Hepatocyte (in vitro differentiated cells): ENCODE measurements around the gene KCNMA1. TPM values are rescaled to one million over a fixed set of nuclear protein-coding genes. Genes with fewer than 3 reads are reported as not detected.
A peak's percentile ranks its signal among the peaks of the same experiment; 100 is the strongest.

Experiments
- DNase-seq: peaks from one replicate; pipeline ENCODE4 v3.0.0-alpha.2; 2016; ENCODE audit warnings: low spot score
- H2AFZ ChIP-seq: fragments of 200-600 bp; sonication (generic); 2 replicates; pipeline ENCODE4 v1.6.0; 2016; ENCODE audit warnings: antibody characterized with exemption, mild to moderate bottlenecking
- H3K27ac ChIP-seq: fragments of 200-600 bp; sonication (generic); 2 replicates; pipeline ENCODE4 v1.5.1; 2016; ENCODE audit warnings: mild to moderate bottlenecking
- H3K27me3 ChIP-seq: fragments of 200-600 bp; sonication (generic); 2 replicates; pipeline ENCODE4 v1.6.1; 2016
- H3K36me3 ChIP-seq: fragments of 200-600 bp; sonication (generic); replicated peaks from 2 replicates; pipeline ENCODE4 v1.5.1; 2016; ENCODE audit warnings: low read depth; ENCODE audit not compliant: insufficient read depth
- H3K4me1 ChIP-seq: fragments of 200-600 bp; sonication (generic); 2 replicates; pipeline ENCODE4 v1.5.1; 2016; ENCODE audit warnings: mild to moderate bottlenecking, moderate library complexity; ENCODE audit not compliant: insufficient read depth
- H3K4me2 ChIP-seq: fragments of 200-600 bp; sonication (generic); 2 replicates; pipeline ENCODE4 v1.6.0; 2016
- H3K4me3 ChIP-seq: fragments of 200-600 bp; sonication (generic); 2 replicates; pipeline ENCODE4 v1.5.1; 2016; ENCODE audit warnings: mild to moderate bottlenecking
- H3K79me2 ChIP-seq: fragments of 200-600 bp; sonication (generic); 2 replicates; pipeline ENCODE4 v1.6.0; 2017; ENCODE audit warnings: mild to moderate bottlenecking
- H3K9me2 ChIP-seq: fragments of 200-600 bp; sonication (generic); replicated peaks from 2 replicates; pipeline ENCODE4 v1.6.0; 2017; ENCODE audit warnings: mild to moderate bottlenecking; ENCODE audit not compliant: insufficient read depth
- H3K9me3 ChIP-seq: fragments of 200-600 bp; sonication (generic); 2 replicates; pipeline ENCODE4 v1.5.1; 2016; ENCODE audit warnings: low read depth, mild to moderate bottlenecking
- H4K20me1 ChIP-seq: fragments of 200-600 bp; sonication (generic); 2 replicates; pipeline ENCODE4 v1.6.0; 2016; ENCODE audit warnings: mild to moderate bottlenecking; ENCODE audit not compliant: insufficient read depth, poor library complexity, severe bottlenecking
- EZH2 ChIP-seq: fragments of 200-600 bp; sonication (generic); IDR thresholded peaks from 2 replicates; pipeline ENCODE4 v1.6.1; 2016; ENCODE audit warnings: antibody characterized with exemption, mild to moderate bottlenecking, borderline replicate concordance
- EZH2phosphoT487 ChIP-seq: fragments of 200-600 bp; sonication (generic); IDR thresholded peaks from one replicate; pipeline ENCODE4 v1.6.1; 2018; ENCODE audit warnings: antibody characterized with exemption, mild to moderate bottlenecking, low read depth, moderate library complexity; ENCODE audit not compliant: unreplicated experiment, severe bottlenecking
- WGBS: methylation state at CpG from one replicate; pipeline ENCODE4 v1.1.6; 2016; ENCODE audit warnings: low lambda C conversion rate; ENCODE audit errors: missing lambda C conversion rate; 5-methylcytosine and 5-hydroxymethylcytosine counted together
- polyA plus RNA-seq: library from polyadenylated mRNA; unstranded; fragments of >200 nt; fragmentation: Nextera tagmentation; extraction: Ambion mirVana; gene quantifications from 2 replicates; pipeline ENCODE4 v1.2.1, GENCODE V29; 2016
- total RNA-seq: library from RNA; depleted of rRNA; stranded (reverse); fragments of >200 nt; gene quantifications from 2 replicates; pipeline ENCODE4 v1.2.3, GENCODE V29; 2014
- TF ChIP-seq, protein P1 (sequence below): fragments of 200-600 bp; sonication (generic); IDR thresholded peaks from 2 replicates; pipeline ENCODE4 v1.5.1; 2016; ENCODE audit warnings: antibody characterized with exemption, mild to moderate bottlenecking; ENCODE audit not compliant: poor library complexity

Gene KCNMA1
- total and polyA plus RNA-seq, 2 experiments from 2014 or later: 42.6 to 73.3 TPM

DNA sequence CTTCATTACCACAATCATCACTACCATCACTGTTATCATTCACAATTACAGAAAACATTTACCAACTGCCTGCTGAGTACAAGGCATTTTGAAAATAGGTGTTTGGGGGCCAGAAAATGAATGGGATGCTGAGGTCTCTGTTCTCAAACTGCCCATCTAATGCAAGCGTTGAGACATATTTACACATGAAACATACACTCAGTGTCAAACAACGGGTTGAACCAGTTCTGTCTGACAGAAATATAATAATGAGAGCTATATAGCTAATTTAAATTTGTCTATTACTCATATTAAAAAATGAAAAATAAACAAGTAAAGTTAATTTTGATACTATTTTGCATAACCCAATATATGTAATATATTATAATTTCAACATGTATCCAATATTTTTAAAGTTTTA lies 303.1 kb downstream of the KCNMA1 start:
- Histone ChIP-seq H3K79me2 (no peaks in the 10 kb centered on the region), H3K4me3 (no peak overlapping the region), H3K9me3 (no peaks in the 10 kb centered on the region), H2AFZ (no peak overlapping the region), H3K27me3 (no peaks in the 10 kb centered on the region), H3K4me1 (peaks cover 29% of the 10 kb centered on the region), H3K27ac (peak overlapping the region; percentile 33), H3K36me3 (no peaks in the 10 kb centered on the region), H4K20me1 (no peaks in the 10 kb centered on the region), H3K9me2 (no peaks in the 10 kb centered on the region), H3K4me2 (no peak overlapping the region)
- no peak for DNase-seq
- no peak for TF ChIP-seq EZH2phosphoT487
- TF ChIP-seq, protein P1, sequence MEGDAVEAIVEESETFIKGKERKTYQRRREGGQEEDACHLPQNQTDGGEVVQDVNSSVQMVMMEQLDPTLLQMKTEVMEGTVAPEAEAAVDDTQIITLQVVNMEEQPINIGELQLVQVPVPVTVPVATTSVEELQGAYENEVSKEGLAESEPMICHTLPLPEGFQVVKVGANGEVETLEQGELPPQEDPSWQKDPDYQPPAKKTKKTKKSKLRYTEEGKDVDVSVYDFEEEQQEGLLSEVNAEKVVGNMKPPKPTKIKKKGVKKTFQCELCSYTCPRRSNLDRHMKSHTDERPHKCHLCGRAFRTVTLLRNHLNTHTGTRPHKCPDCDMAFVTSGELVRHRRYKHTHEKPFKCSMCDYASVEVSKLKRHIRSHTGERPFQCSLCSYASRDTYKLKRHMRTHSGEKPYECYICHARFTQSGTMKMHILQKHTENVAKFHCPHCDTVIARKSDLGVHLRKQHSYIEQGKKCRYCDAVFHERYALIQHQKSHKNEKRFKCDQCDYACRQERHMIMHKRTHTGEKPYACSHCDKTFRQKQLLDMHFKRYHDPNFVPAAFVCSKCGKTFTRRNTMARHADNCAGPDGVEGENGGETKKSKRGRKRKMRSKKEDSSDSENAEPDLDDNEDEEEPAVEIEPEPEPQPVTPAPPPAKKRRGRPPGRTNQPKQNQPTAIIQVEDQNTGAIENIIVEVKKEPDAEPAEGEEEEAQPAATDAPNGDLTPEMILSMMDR: no peak
- TF ChIP-seq EZH2: no peak
- WGBS: 58% methylated on average over 2 of the region's 2 CpGs

DNA sequence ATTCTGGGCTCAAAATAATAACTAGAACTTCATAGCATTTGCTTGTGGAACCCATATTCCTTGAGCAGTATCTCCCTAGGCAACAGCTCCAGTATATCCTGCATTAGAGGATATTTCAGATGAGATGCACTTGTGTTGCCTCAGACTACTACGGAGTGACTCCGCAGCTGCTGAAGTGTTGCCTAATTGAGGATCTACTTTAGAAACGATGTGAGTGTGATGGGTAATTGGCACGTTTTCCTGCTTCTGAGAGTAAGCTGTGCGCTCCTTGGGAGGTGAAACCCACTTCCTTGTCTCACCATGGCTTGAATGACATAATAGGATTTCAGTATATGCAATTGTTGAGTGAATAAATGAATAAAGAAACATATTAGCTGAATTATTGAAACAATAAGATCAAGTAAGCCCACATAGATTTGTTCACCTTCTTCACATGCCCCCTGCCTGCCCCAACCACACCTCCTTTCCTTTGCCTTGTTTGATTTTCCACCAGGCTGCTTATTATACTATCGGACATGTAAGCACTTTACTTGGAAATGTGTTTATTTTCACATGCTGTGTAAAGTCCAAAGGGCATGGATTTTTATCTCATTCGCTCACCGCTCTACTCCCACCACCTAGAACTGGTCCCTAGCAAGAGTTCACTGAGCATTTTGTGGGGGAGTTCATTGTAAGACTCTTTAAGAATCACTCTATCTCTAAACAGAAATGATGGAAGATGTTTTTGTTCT lies 303.8 kb downstream of the KCNMA1 start:
- H3K36me3 ChIP-seq: no peaks in the 10 kb centered on the region
- H4K20me1 ChIP-seq: no peaks in the 10 kb centered on the region
- H3K79me2 ChIP-seq: no peaks in the 10 kb centered on the region
- H3K4me1 ChIP-seq: peaks cover 29% of the 10 kb centered on the region
- no peak overlapping the region for H3K4me3 ChIP-seq
- peak overlapping the region; percentile 56 for H3K27ac ChIP-seq
- H3K9me2 ChIP-seq: no peaks in the 10 kb centered on the region
- no peaks in the 10 kb centered on the region for H3K9me3 ChIP-seq
- peak; percentile 66 for DNase-seq
- 68% methylated on average over 8 of the region's 8 CpGs for WGBS
- no peaks in the 10 kb centered on the region for H3K27me3 ChIP-seq
- H2AFZ ChIP-seq: no peak overlapping the region
- peak overlapping the region; percentile 36 for H3K4me2 ChIP-seq
- TF ChIP-seq, protein P1: no peak
- TF ChIP-seq EZH2phosphoT487: no peak
- no peak for TF ChIP-seq EZH2

DNA sequence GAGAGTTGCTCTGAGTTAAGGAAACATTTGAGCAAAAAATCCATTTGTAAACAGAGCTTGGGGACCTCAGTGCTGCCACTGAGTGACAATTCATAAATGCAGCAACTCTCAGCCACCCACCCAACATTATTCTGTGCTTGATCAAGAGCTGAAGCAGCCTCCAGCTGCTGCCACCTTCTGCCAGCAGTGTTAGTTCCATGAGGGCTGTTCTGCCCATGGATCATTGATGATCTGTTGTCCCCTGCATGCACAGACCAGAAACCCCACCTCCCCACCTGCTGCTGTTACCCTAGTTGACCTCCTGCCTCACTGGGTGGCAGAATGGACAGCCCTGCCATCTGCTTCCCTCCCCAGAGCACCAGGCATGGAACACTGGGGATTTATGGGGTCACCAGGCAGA lies 305.4 kb downstream of the KCNMA1 start:
- H3K27ac ChIP-seq: no peak overlapping the region
- no peaks in the 10 kb centered on the region for H3K9me2 ChIP-seq
- TF ChIP-seq, protein P1: no peak
- TF ChIP-seq EZH2phosphoT487 (no peak), EZH2 (no peak)
- no peak overlapping the region for H3K4me2 ChIP-seq
- no peak overlapping the region for H2AFZ ChIP-seq
- DNase-seq: no peak
- H3K9me3 ChIP-seq: no peaks in the 10 kb centered on the region
- no peaks in the 10 kb centered on the region for H3K36me3 ChIP-seq
- no peaks in the 10 kb centered on the region for H3K79me2 ChIP-seq
- no peaks in the 10 kb centered on the region for H4K20me1 ChIP-seq
- H3K4me3 ChIP-seq: no peak overlapping the region
- H3K4me1 ChIP-seq: peaks cover 29% of the 10 kb centered on the region
- no peaks in the 10 kb centered on the region for H3K27me3 ChIP-seq
